ENCODE measurements around the gene DDX27. TPM values are rescaled to one million over a fixed set of nuclear protein-coding genes. Genes with fewer than 3 reads are reported as not detected.

DDX27 gene
- total and polyA plus RNA-seq, 9 of the 15 experiments (the other 6 are each of a cell fraction or from before 2014, with no cell fraction given), result 17.9 to 79.3 (median 57.0) TPM

GRCh38 chr20:49267327-49267726 is 48.1 kb downstream of the DDX27 start:
- H3K4me3 ChIP-seq, result no peak overlapping the region
- H3K4me1 ChIP-seq (replicated peaks in 1 of 2; ENCODE audit: control insufficient read depth in 2 of 2, insufficient read depth in 2 of 2, low read length in 2 of 2), result peaks cover 0 to 8% of the 10 kb centered on the region in 2 experiments; a peak in 2 of 5 replicates

More at GRCh38 chr20:49267327-49267726, 48.1 kb downstream of the DDX27 start:
- Histone ChIP-seq H3K27ac (ENCODE audit: extremely low read depth, low read depth, low read length) (no peak overlapping the region), H3K79me2 (ENCODE audit: control insufficient read depth, insufficient read depth, low read length) (peaks cover 63% of the 10 kb centered on the region), H4K20me1 (replicated peaks; ENCODE audit: control insufficient read depth, insufficient read depth, low read length) (peaks cover 12% of the 10 kb centered on the region; the same call in 1 of the 2 replicates), H3K9me1 (ENCODE audit: control insufficient read depth, insufficient read depth, low read length) (peaks cover 4% of the 10 kb centered on the region), H3K4me2 (ENCODE audit: insufficient read depth, low read length) (no peak overlapping the region), H2AFZ (ENCODE audit: low read depth, low read length) (no peak overlapping the region), H3K9ac (ENCODE audit: insufficient read depth in 1 of 2, low read depth in 2 of 2, low read length in 2 of 2) (no peak overlapping the region), H3K9me3 (replicated peaks; ENCODE audit: control insufficient read depth, insufficient read depth, low read depth, low read length) (no peaks in the 10 kb centered on the region), H3K27me3 (ENCODE audit: control insufficient read depth in 2 of 2, insufficient read depth in 2 of 2, low read length in 2 of 2) (no peaks in the 10 kb centered on the region), H3K36me3 (ENCODE audit: control insufficient read depth, insufficient read depth, low read length) (peaks cover 79% of the 10 kb centered on the region)
- 87% methylated on average over 4 of the region's 4 CpGs for WGBS (ENCODE audit: insufficient coverage, low coverage, missing lambda C conversion rate)
- ChIA-PET CTCF (ENCODE audit: low intra/inter-chr PET ratio) (no interaction called here), POLR2A (interaction anchor here (0.6 to 3.2 kb wide), 4 partner anchors 11 to 964 kb away, joined by 3 to 23 read pairs (median 4); partner anchors contain the start of gene ZNFX1)
- DNase-seq (ENCODE audit: extremely low read depth in 1 of 4, low spot score in 3 of 4) (no peak), ATAC-seq (no peak), FAIRE-seq (no peak)
- BruUV-seq (replicated peaks), result no TSS peak
- in situ Hi-C loops (cut with MboI) (no loop called here), intact Hi-C loops (cut with micrococcal nuclease) (no loop called here)
- TF ChIP-seq ZC3H8 (IDR thresholded peaks at IDR 0.05) (no peak), TRIM25 (IDR thresholded peaks at IDR 0.05; ENCODE audit: borderline replicate concordance) (no peak), MEF2D (tag; conservative IDR thresholded peaks at IDR 0.05; ENCODE audit: low read depth) (no peak), CREB1 (IDR thresholded peaks at IDR 0.05) (no peak), CREB1 (CRISPR knock-in tag; IDR thresholded peaks at IDR 0.05) (no peak), MXD1 (CRISPR knock-in tag; IDR thresholded peaks at IDR 0.05; ENCODE audit: borderline replicate concordance, poor library complexity, severe bottlenecking) (no peak), U2AF1 (optimal IDR thresholded peaks at IDR 0.05; ENCODE audit: low read depth, low read length) (no peak), ID3 (CRISPR knock-in tag; IDR thresholded peaks at IDR 0.05) (no peak), ID3 (tag; IDR thresholded peaks at IDR 0.05) (no peak), ZBTB40 (IDR thresholded peaks at IDR 0.05) (peak; percentile 70), ZBTB40 (CRISPR knock-in tag; IDR thresholded peaks at IDR 0.05) (peak; percentile 57; the same call in 1 of the 2 replicates)
